G401 (cell line): ENCODE results near the gene SOWAHD. TPM values are rescaled to one million over a fixed set of nuclear protein-coding genes. Genes with fewer than 3 reads are reported as not detected.
"Not testable (repeated sequence)": the region's sequence is repeated elsewhere in the genome, so short reads cannot be mapped to it uniquely, and the experiment has no call there.

ENCODE experiments used
- DNase-seq: peaks from one replicate; pipeline ENCODE4 v3.0.0-alpha.2; 2015; ENCODE audit warnings: low spot score
- in situ Hi-C: cut with HindIII; loops from 2 replicates; pipeline ENCODE4 v1.10.0; 2016; ENCODE audit warnings: low sequenced_read_pairs, mixed read lengths
- total RNA-seq: library from RNA; depleted of rRNA; stranded (reverse); fragments of >200 nt; shearing (Covaris generic); gene quantifications from 2 replicates; pipeline ENCODE4 v1.2.3, GENCODE V29; 2014; rRNA removed

The SOWAHD gene
- total RNA-seq, 1 experiment from 2014 or later: not detected

GRCh38 chrX:119801253-119802221, 43.1 kb downstream of the SOWAHD start:
- DNase-seq: no peak
- in situ Hi-C loops: no loop called here

- DNase-seq: no peak
- in situ Hi-C loops: no loop called here
These were observed 44.2 kb downstream of the SOWAHD start for GRCh38 chrX:119802546-119802945.

GRCh38 chrX:119808461-119808860, 50.1 kb downstream of the SOWAHD start:
- in situ Hi-C loops, DNase-seq: not testable (repeated sequence)

- no peak for DNase-seq
These were observed 50.8 kb downstream of the SOWAHD start for GRCh38 chrX:119809185-119809666.

More at GRCh38 chrX:119809185-119809666, 50.8 kb downstream of the SOWAHD start:
- in situ Hi-C loops: no loop called here

Other genes starting within 250 kb of the SOWAHD start
- gene STEEP1, start 193.2 kb upstream of the SOWAHD start, total RNA-seq: 22.1 and 36.2 TPM in 2 replicates
- 32.7 and 39.0 TPM in 2 replicates for gene UBE2A, start 184.0 kb upstream of the SOWAHD start, total RNA-seq
- 11.3 and 17.1 TPM in 2 replicates for gene NKRF, start 152.2 kb upstream of the SOWAHD start, total RNA-seq
- gene SEPTIN6, start 65.4 kb upstream of the SOWAHD start, total RNA-seq: 41.5 and 53.2 TPM in 2 replicates
- 1,850 and 2,813 TPM in 2 replicates for gene RPL39, start 33.0 kb downstream of the SOWAHD start, total RNA-seq
- 2.5 and 5.7 TPM in 2 replicates for gene UPF3B, start 94.4 kb downstream of the SOWAHD start, total RNA-seq
- gene RNF113A, start 113.1 kb downstream of the SOWAHD start, total RNA-seq: 6.2 and 7.5 TPM in 2 replicates
- gene NDUFA1, start 113.2 kb downstream of the SOWAHD start, total RNA-seq: 55.4 and 122 TPM in 2 replicates
- gene AKAP14, start 137.3 kb downstream of the SOWAHD start, total RNA-seq: not detected in 2 replicates
- 6.2 and 7.6 TPM in 2 replicates for gene NKAP, start 185.2 kb downstream of the SOWAHD start, total RNA-seq